SK-N-MC (cell line): ENCODE results near the gene TMEM273.

Source experiments
- DNase-seq: peaks from one replicate; pipeline ENCODE4 v3.0.0-alpha.2; 2011; ENCODE audit warnings: low read depth, low spot score
- H3K27ac ChIP-seq: fragments of 200-600 bp; sonication (generic); 2 replicates; pipeline ENCODE4 v1.5.1; 2016; ENCODE audit warnings: mixed run types
- H3K36me3 ChIP-seq: fragments of 200-600 bp; sonication (generic); 2 replicates; pipeline ENCODE4 v1.6.1; 2017; ENCODE audit warnings: antibody characterized with exemption, low read length, mixed read lengths; ENCODE audit not compliant: insufficient read depth
- H3K4me3 ChIP-seq: fragments of 200-600 bp; sonication (generic); 2 replicates; pipeline ENCODE4 v1.5.1; 2016
- H3K9ac ChIP-seq: fragments of 200-600 bp; sonication (generic); 2 replicates; pipeline ENCODE4 v1.8.0; 2017; ENCODE audit warnings: mixed run types, mixed read lengths; ENCODE audit not compliant: insufficient read length
- H3K9me3 ChIP-seq: fragments of 200-600 bp; sonication (generic); 2 replicates; pipeline ENCODE4 v1.6.1; 2017; ENCODE audit warnings: low read depth, mild to moderate bottlenecking, antibody characterized with exemption, low read length, moderate library complexity, mixed read lengths
- EZH2 ChIP-seq: fragments of 200-600 bp; sonication (generic); IDR thresholded peaks from one replicate; pipeline ENCODE4 v1.6.1; 2017; ENCODE audit warnings: antibody characterized with exemption
- FOXP2 ChIP-seq: optimal IDR thresholded peaks from 2 replicates; pipeline ENCODE3; 2011; ENCODE audit warnings: mild to moderate bottlenecking, moderate library complexity; ENCODE audit not compliant: insufficient read depth; ENCODE audit errors: extremely low read length, control extremely low read depth
- POLR2AphosphoS5 ChIP-seq: IDR thresholded peaks from 2 replicates; pipeline ENCODE4 v1.6.1; 2012; ENCODE audit warnings: mild to moderate bottlenecking, low read depth, low read length, borderline replicate concordance

The TMEM273 gene

DNA sequence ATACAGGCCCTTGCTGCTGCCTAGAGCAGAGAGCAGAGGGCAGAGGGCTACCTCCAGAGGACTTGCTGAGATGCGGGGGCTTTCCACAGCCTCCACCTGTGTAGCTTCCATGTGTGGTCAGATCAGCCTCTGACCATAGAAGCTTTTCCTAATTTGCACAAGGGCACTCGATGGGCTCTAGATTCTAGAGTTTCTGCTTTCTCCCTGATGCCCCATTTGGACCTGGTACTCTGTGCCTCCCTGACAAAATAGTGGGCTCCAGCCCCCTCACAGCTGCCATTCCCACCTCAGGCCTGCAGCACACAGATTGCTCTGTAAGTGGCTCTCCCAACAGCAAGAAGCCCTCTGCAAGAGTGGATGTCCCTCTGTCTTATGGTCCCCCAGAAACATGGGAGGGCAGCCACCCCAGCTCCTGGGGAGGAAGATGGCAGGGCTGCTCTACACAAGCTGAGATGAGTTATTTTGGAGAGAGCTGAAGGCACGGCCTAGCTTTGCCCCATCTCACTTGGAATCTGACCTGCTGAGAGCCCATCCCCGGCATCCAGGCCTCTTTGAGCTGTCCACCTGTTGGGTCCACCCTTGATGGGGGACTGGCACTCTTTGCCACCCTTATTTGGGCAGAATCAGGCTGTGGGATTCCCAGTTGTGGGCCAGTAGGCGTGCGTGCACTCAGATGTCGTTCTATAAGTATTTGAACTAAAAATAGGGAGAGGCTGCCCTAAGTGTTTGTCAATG, 16.7 kb downstream of the TMEM273 start:
- no peak overlapping the region for H3K4me3 ChIP-seq
- no peak overlapping the region for H3K9ac ChIP-seq
- DNase-seq: no peak
- no peaks in the 10 kb centered on the region for H3K9me3 ChIP-seq
- TF ChIP-seq POLR2AphosphoS5 (no peak), FOXP2 (no peak), EZH2 (no peak)
- no peak overlapping the region for H3K27ac ChIP-seq
- H3K36me3 ChIP-seq: no peaks in the 10 kb centered on the region

DNA sequence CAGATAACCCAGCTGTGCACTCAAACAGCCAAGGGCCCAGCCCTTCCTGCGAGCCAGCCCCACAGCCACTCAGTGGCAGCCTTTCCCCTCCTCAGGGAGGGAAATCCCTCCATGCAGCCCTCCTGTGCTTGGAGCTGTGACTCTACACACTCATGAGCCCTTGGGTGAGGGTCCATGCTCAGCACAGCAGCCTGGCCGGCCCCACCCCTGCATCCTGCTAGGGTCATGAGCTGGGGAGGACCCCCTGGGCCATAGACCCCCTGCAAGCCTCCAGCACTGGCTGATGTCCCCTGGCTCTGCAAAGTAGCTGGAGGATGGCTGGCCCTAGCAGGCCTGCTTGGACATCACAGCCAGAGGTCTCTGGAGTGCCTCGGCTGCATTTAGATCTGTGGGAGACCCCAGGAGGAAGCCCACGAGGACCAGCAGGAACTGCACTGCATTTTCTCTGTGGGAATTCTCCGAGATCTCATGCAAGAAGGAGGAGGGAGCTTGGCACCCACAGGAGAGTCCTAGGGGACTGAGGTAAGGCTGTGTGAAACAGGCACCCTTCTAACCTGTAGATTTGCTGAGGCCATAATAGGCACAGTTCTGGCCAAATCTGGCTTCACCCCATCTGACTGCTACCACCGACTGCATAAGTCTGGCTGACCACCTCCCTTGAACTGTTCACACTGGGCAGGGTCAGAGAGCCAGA, 17.4 kb downstream of the TMEM273 start:
- Histone ChIP-seq H3K4me3 (no peak overlapping the region), H3K36me3 (no peaks in the 10 kb centered on the region), H3K27ac (no peak overlapping the region), H3K9ac (no peak overlapping the region), H3K9me3 (no peaks in the 10 kb centered on the region)
- DNase-seq: no peak
- no peak for TF ChIP-seq EZH2

GRCh38 chr10:49169776-49170175, 18.4 kb downstream of the TMEM273 start:
- H3K4me3 ChIP-seq: no peak overlapping the region
- H3K9ac ChIP-seq: no peak overlapping the region
- TF ChIP-seq EZH2: no peak
- TF ChIP-seq FOXP2: no peak
- no peak overlapping the region for H3K27ac ChIP-seq
- no peak for DNase-seq
- H3K9me3 ChIP-seq: no peaks in the 10 kb centered on the region
- H3K36me3 ChIP-seq: no peaks in the 10 kb centered on the region

DNA sequence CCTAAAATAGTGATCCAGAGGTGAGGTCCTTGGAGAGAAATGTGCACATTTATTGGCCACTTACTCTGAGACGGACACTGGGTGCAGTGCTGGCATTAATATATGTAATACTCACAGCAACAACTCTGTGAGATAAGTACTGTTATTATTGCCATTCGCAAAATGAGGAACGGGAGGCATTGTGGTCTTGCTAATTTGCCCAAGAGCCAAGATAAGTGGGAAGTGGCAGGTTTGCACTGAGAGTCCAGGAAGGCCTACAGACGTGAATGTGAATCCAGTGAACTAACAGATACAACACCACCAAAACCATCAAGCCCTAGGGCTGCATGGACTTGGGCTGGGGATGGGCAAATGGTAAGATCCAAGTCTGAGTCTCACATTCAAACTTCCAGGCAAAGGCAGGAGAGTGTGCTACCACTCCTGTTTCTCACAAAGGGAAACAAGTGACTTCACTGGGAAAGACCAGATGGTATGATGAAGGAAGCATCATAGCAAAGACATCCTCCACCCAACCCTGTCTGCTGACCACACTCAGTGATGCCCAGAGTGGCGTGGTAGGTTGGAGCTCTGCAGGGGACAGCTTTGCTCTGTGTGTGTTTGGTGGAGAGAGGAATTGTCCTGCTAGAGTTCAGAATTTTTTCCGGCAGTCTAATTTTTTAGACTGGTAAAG, 19.2 kb downstream of the TMEM273 start:
- no peaks in the 10 kb centered on the region for H3K36me3 ChIP-seq
- no peak overlapping the region for H3K4me3 ChIP-seq
- no peak overlapping the region for H3K27ac ChIP-seq
- TF ChIP-seq FOXP2: no peak
- no peak for TF ChIP-seq EZH2
- no peak for TF ChIP-seq POLR2AphosphoS5
- H3K9me3 ChIP-seq: no peaks in the 10 kb centered on the region
- no peak for DNase-seq
- H3K9ac ChIP-seq: no peak overlapping the region

DNA sequence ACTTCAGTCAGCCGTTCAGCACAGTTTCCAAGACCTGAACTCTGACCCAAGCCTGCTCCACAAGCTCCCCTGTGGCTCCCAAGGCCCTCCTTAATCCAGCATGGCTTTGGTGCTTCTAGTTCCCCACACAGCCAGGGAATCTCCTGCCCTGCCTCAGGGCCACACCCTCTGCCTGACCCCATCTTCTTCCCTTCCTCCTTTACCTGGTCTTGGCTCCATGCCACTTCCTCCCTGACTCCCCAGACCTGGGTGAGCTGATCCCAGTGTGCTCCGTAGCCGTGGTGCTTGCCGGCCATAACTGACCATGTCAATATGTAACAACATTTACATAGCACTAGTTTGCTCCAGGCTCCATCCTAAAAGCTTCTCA, 20.0 kb downstream of the TMEM273 start:
- no peak for TF ChIP-seq EZH2
- no peak for TF ChIP-seq FOXP2
- no peak for TF ChIP-seq POLR2AphosphoS5
- H3K9ac ChIP-seq: no peak overlapping the region
- DNase-seq: no peak
- H3K4me3 ChIP-seq: no peak overlapping the region
- no peaks in the 10 kb centered on the region for H3K36me3 ChIP-seq
- H3K9me3 ChIP-seq: no peaks in the 10 kb centered on the region
- H3K27ac ChIP-seq: no peak overlapping the region

- Histone ChIP-seq H3K36me3 (no peaks in the 10 kb centered on the region), H3K9me3 (no peaks in the 10 kb centered on the region), H3K27ac (no peak overlapping the region), H3K4me3 (no peak overlapping the region), H3K9ac (no peak overlapping the region)
- no peak for DNase-seq
- TF ChIP-seq EZH2 (no peak), FOXP2 (no peak), POLR2AphosphoS5 (no peak)
These were observed 20.6 kb downstream of the TMEM273 start for GRCh38 chr10:49167425-49168170.

DNA sequence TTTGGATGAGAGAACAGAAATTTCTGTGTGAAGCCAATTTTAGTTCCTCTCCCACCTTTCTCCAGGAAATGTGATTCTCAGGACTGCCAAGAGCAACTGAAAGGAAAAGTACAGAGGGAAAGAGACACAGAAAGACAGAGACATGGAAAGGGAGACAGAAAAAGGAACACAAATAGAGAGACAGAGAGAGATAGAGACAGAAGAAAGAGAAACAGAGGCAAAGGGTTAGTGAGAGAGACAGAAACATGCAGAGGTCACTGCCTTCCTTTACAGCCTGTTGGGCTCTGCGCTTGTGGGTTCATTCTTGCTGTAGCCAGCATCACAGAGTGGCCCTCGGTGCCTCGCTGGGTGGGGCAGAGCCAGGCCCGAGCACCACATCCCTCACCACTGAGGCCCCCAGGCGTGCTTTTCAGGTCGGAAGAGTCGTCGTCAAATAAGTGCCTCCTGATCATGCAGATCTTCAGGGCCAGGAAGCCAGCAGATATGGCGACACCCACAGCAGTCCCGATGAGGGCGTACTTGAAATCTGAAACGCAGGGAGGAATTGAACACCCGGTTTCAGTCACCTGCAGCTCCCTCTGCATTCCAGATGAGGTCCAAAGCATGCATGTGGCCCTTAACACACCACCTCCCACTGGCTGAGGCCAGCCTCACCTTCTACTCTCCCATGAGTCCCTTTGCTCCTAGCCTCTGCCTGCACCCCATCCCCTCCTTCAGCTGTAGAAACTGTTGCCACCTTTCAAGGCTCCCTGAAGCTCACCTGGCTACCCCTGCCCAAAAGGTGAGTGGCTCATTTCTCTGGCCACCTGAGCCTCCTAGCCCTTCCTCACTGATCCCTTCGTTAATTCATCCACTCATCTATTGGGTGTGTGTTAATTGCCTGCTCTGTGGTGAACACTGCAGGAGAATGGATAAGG, 21.4 kb downstream of the TMEM273 start:
- Histone ChIP-seq H3K36me3 (no peaks in the 10 kb centered on the region), H3K4me3 (no peak overlapping the region), H3K9ac (no peak overlapping the region), H3K27ac (no peak overlapping the region), H3K9me3 (no peaks in the 10 kb centered on the region)
- TF ChIP-seq POLR2AphosphoS5: no peak
- no peak for TF ChIP-seq FOXP2
- no peak for TF ChIP-seq EZH2
- DNase-seq: no peak
